ENCODE results near the gene SKIDA1. TPM values are rescaled to one million over a fixed set of nuclear protein-coding genes. Genes with fewer than 3 reads are reported as not detected.
A peak's percentile ranks its signal among the peaks of the same experiment; 100 is the strongest.

The SKIDA1 gene
- total RNA-seq, 1 donor from 2014 or later, result under 0.01 TPM

DNA sequence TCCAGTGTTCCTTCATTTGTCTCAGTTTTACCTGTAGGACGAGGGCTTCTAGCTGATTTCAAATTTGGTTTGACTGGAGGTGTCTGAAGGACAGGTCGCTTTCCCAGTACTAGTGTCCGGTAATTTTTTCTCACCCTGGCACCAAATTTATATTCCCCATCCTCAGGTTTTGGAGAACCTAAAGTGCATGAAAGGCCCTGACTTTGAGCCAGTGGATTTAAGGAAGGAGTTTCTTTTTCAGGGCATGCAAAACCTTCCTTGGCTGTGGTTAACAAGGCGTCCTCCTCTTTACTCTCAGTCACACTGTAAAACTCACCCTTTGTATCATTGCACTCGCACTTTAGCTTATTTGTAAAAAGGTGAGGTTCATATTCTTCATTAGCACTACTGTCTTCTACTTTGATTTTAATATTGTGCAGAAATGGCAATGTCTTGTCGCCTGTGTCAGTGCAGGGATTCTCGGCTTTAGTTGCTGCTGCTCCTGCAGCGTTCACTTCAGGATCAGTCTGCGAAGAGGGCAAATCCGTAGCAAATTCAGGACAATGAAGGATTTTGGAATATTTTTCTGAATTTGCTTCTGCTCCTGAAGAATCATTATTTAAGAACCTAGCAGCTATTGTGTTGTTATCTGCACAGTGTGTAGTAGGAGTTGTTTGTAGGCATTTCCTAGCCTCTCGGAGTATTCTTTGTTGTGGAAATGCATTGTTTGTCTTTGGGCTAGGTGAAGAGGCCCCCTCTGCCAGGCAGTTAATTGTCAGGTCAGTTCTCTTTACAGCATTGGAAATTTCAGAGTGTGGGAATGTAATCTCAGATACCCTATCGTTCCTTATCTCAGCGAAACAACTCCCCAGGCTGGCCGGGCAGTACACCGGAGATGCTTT lies 9.9 kb downstream of the SKIDA1 start:
- Histone ChIP-seq H3K27me3 (ENCODE audit: control insufficient read depth, insufficient read depth, low read length) (no peaks in the 10 kb centered on the region), H3K4me3 (ENCODE audit: low read depth, low read length) (peak overlapping the region; percentile 39), H3K36me3 (ENCODE audit: control insufficient read depth, insufficient read depth, low read length) (no peaks in the 10 kb centered on the region)
- no peak for TF ChIP-seq CTCF (IDR thresholded peaks at IDR 0.05; ENCODE audit: insufficient read depth, low read length, severe bottlenecking)
- DNase-seq (ENCODE audit: low read depth) (no peak), FAIRE-seq (no peak)

DNA sequence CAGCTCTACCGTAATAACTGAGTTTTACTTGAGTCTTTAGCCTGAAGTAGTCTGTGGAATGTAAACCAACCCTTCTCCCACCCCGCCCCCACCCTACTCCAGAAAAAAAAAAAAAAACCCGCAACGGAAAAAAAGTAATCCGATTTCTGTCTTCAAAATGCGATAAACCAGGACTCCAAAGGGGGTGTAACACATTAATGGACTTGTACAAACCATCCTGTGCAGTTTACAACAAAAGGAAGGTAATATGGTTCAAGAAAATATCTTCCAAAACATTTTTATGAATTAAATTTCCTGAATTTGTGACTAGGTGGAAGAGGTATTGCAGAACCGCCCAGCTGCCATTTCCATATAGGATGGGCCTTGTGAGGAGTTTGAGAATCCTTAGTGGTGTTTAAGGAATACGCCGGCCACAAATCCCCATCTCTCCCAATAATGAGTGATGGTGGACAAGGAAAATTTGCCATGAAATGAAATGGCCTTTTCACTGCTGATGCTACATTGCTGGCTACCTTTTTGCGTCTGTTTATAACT lies 10.6 kb downstream of the SKIDA1 start:
- Histone ChIP-seq H3K36me3 (ENCODE audit: control insufficient read depth, insufficient read depth, low read length) (no peaks in the 10 kb centered on the region), H3K27me3 (ENCODE audit: control insufficient read depth, insufficient read depth, low read length) (no peaks in the 10 kb centered on the region), H3K4me3 (ENCODE audit: low read depth, low read length) (no peak overlapping the region)
- DNase-seq (ENCODE audit: low read depth) (no peak), FAIRE-seq (no peak)
- no peak for TF ChIP-seq CTCF (IDR thresholded peaks at IDR 0.05; ENCODE audit: insufficient read depth, low read length, severe bottlenecking)

- Histone ChIP-seq H3K36me3 (ENCODE audit: control insufficient read depth, insufficient read depth, low read length) (no peaks in the 10 kb centered on the region), H3K27me3 (ENCODE audit: control insufficient read depth, insufficient read depth, low read length) (no peaks in the 10 kb centered on the region), H3K4me3 (ENCODE audit: low read depth, low read length) (no peak overlapping the region)
- TF ChIP-seq CTCF (IDR thresholded peaks at IDR 0.05; ENCODE audit: insufficient read depth, low read length, severe bottlenecking), result no peak
- DNase-seq (ENCODE audit: low read depth), result no peak
- no peak for FAIRE-seq
Observed at GRCh38 chr10:21514129-21514817, 11.2 kb downstream of the SKIDA1 start.

DNA sequence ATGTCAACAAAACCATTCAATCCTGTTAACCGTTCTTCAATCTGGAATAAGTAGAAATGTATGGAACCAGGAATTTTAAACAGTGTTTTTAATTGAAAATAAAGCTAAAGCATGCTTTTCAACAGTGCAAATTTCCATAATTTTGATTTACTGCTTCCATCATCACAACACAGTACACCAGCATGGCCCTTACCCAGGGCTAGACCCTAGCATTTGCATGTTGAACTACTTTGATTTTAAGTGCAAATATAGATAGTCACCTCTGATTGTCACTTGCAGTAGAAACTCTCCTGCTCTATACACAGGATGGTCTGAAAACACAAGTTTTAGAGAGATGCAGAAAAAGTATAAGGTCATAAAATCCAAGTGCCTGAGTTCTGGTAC lies 12.1 kb downstream of the SKIDA1 start:
- no peak for TF ChIP-seq CTCF (IDR thresholded peaks at IDR 0.05; ENCODE audit: insufficient read depth, low read length, severe bottlenecking)
- DNase-seq (ENCODE audit: low read depth) (no peak), FAIRE-seq (no peak)
- no peak overlapping the region for H3K4me3 ChIP-seq (ENCODE audit: low read depth, low read length)
- no peaks in the 10 kb centered on the region for H3K27me3 ChIP-seq (ENCODE audit: control insufficient read depth, insufficient read depth, low read length)
- no peaks in the 10 kb centered on the region for H3K36me3 ChIP-seq (ENCODE audit: control insufficient read depth, insufficient read depth, low read length)

- DNase-seq (ENCODE audit: low read depth), result no peak
- no peak overlapping the region for H3K4me3 ChIP-seq (ENCODE audit: low read depth, low read length)
- no peak for FAIRE-seq
Observed at GRCh38 chr10:21512573-21513404, 12.7 kb downstream of the SKIDA1 start.

More at GRCh38 chr10:21512573-21513404, 12.7 kb downstream of the SKIDA1 start:
- Histone ChIP-seq H3K36me3 (ENCODE audit: control insufficient read depth, insufficient read depth, low read length) (no peaks in the 10 kb centered on the region), H3K27me3 (ENCODE audit: control insufficient read depth, insufficient read depth, low read length) (no peaks in the 10 kb centered on the region)
- TF ChIP-seq CTCF (IDR thresholded peaks at IDR 0.05; ENCODE audit: insufficient read depth, low read length, severe bottlenecking), result no peak

Data from bronchial epithelial cell (primary cell).